Ovary (tissue), 9 donors: ENCODE data around the gene ABI1. TPM values are rescaled to one million over a fixed set of nuclear protein-coding genes. Genes with fewer than 3 reads are reported as not detected.

ENCODE experiments used
- DNase-seq, 5 donors: peaks; one replicate each; pipeline ENCODE4 v3.0.0-alpha.2; 2019 to 2020
- H3K27ac ChIP-seq, 2 donors: fragments of 200-600 bp; one replicate each; pipeline versions ENCODE4 v1.5.1 to v1.8.0; 2019 to 2022
- H3K27me3 ChIP-seq: fragments of 200-600 bp; one replicate; pipeline ENCODE4 v1.8.0; 2022
- H3K36me3 ChIP-seq: fragments of 200-600 bp; sonication (generic); one replicate; pipeline ENCODE4 v1.5.1; 2019
- H3K4me1 ChIP-seq: one replicate; pipeline ENCODE4 v1.8.1; 2013; ENCODE audit warnings: mild to moderate bottlenecking, moderate library complexity; ENCODE audit not compliant: insufficient read depth
- H3K4me3 ChIP-seq: fragments of 200-600 bp; sonication (generic); one replicate; pipeline ENCODE4 v1.5.1; 2017
- H3K9me3 ChIP-seq, 2 donors: fragments of 200-600 bp in 1 of 2; sonication (generic) in 1 of 2; one replicate each; pipeline versions ENCODE4 v1.5.1 to v1.8.1; 2013 to 2019; ENCODE audit warnings: mild to moderate bottlenecking in 1 of 2, moderate library complexity in 1 of 2
- EP300 ChIP-seq: sonication (generic); formaldehyde crosslinking; IDR thresholded peaks from one replicate; pipeline ENCODE4 v1.6.1; 2017; ENCODE audit warnings: antibody characterized with exemption
- POLR2A ChIP-seq: fragments of 450-650 bp; IDR thresholded peaks from one replicate; pipeline ENCODE4 v1.6.1; 2017; ENCODE audit warnings: antibody characterized with exemption, mild to moderate bottlenecking, moderate library complexity
- WGBS, 3 donors: extraction: QIAGEN DNeasy Blood & Tissue Kit in 1 of 3; methylation state at CpG; one replicate each; pipeline versions ENCODE4 v1.1.5 to v1.1.7; 2013 to 2017; 5-methylcytosine and 5-hydroxymethylcytosine counted together
- intact Hi-C, 4 donors: fragments of 100-400 bp; cut with DNase I; formaldehyde crosslinking; loops; one replicate each; pipeline versions ENCODE4 v1.11.0 to v1.15.1; 2022 to 2023
- polyA plus RNA-seq, 2 donors: library from polyadenylated mRNA; stranded (reverse); fragments of 200-250 nt in 1 of 2; fragments of 350-450 nt in 1 of 2; fragmentation: Illumina TruSeq in 1 of 2; extraction: RNeasy Lipid Tissue Mini Kit (QIAGEN cat#74804) in 1 of 2; gene quantifications; one replicate each; pipeline ENCODE4 v1.2.3, GENCODE V29; 2013 to 2014
- total RNA-seq, 7 donors: library from RNA; depleted of rRNA in 2 of 7; stranded (reverse); fragments of >200 nt in 2 of 7; fragmentation: NEBNext Ultra II Directional in 3 of 7; extraction: Animal tissue kit (Norgen Biotek cat#: 25700) in 3 of 7; gene quantifications; one replicate each; pipeline versions ENCODE4 v1.1.0 to v1.2.4, GENCODE V29; 2016 to 2023
- TF ChIP-seq, protein P1 (sequence below), 3 donors: fragments of 450-650 bp in 2 of 3; fragments of 200-600 bp in 1 of 3; IDR thresholded peaks; one replicate each; pipeline versions ENCODE4 v1.5.1 to v1.8.0; 2016 to 2022; ENCODE audit warnings: antibody characterized with exemption in 3 of 3, mild to moderate bottlenecking in 1 of 3
- donor health status: DM: no; HTN: no; CAD: no; lungs with moderate emphysema.
- donor health status: DM: no; HTN: no; CAD: no.
- donor health status: Bipolar disorder and iron deficiency.
- donor health status: DM: yes; HTN: yes; CAD: no.
- donor health status: DM: no; HTN: no; CAD: no.
- donor health status: DM: yes; HTN: yes; CAD: no.

Gene ABI1
- total and polyA plus RNA-seq, 9 donors = 29.8 to 51.7 (median 42.1) TPM

DNA sequence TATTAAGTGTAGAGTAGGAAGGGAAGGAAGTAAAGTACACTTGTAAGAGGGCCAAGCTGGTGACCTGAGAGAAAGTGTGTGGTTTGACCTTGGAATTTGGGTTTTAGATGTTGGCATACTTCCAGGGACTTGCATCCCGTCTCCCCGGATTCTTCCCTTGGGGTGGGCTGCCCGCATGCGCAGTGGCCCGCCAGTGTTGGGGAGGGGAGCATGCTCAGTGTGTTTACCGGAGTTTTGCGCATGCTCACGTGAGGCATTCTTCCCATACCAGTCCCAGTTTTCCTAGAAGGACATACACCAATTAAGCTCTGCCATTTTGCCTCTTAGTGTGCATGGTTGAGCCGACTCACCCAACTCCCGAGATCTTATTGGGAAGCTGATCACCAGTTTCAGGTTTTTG, 153.8 kb downstream of the ABI1 start:
- no peak overlapping the region for H3K27ac ChIP-seq
- H3K4me1 ChIP-seq = no peaks in the 10 kb centered on the region
- no peaks in the 10 kb centered on the region for H3K9me3 ChIP-seq
- H3K4me3 ChIP-seq = no peak overlapping the region
- WGBS, 3 donors = 83 to 85% (median 84%) methylated on average over 10 of the region's 10 CpGs
- intact Hi-C loops = no loop called here
- H3K27me3 ChIP-seq = no peaks in the 10 kb centered on the region
- H3K36me3 ChIP-seq = no peaks in the 10 kb centered on the region
- TF ChIP-seq EP300 = no peak
- no peak for DNase-seq

DNA sequence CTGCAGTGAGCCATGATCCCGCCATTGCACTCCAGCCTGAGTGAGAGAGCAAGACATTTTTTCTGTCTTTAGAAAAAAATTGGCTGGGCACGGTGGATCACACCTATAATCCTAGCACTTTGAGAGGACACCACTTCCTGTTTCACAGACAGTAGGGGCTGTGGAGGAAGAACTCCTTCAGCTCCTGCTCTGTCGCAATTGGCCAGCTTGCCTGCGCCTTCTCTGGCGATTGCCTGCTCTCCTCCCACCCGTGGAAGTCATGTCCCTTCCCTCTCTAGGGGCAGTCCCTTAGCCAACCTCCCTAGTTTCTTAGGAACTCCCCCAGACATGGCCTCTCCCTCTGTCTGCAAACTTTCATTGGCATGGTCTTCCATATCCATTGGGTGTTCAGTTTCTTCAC, 154.6 kb downstream of the ABI1 start:
- no peaks in the 10 kb centered on the region for H3K9me3 ChIP-seq
- H3K4me1 ChIP-seq = no peaks in the 10 kb centered on the region
- no peaks in the 10 kb centered on the region for H3K36me3 ChIP-seq
- H3K27me3 ChIP-seq = no peaks in the 10 kb centered on the region
- 83 to 91% (median 84%) methylated on average over 6 of the region's 6 CpGs for WGBS, 3 donors
- no peak overlapping the region for H3K4me3 ChIP-seq
- no peak overlapping the region for H3K27ac ChIP-seq
- DNase-seq = no peak
- intact Hi-C loops = no loop called here
- TF ChIP-seq, protein P1, sequence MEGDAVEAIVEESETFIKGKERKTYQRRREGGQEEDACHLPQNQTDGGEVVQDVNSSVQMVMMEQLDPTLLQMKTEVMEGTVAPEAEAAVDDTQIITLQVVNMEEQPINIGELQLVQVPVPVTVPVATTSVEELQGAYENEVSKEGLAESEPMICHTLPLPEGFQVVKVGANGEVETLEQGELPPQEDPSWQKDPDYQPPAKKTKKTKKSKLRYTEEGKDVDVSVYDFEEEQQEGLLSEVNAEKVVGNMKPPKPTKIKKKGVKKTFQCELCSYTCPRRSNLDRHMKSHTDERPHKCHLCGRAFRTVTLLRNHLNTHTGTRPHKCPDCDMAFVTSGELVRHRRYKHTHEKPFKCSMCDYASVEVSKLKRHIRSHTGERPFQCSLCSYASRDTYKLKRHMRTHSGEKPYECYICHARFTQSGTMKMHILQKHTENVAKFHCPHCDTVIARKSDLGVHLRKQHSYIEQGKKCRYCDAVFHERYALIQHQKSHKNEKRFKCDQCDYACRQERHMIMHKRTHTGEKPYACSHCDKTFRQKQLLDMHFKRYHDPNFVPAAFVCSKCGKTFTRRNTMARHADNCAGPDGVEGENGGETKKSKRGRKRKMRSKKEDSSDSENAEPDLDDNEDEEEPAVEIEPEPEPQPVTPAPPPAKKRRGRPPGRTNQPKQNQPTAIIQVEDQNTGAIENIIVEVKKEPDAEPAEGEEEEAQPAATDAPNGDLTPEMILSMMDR (IDR thresholded peaks at IDR 0.05) = no peak

DNA sequence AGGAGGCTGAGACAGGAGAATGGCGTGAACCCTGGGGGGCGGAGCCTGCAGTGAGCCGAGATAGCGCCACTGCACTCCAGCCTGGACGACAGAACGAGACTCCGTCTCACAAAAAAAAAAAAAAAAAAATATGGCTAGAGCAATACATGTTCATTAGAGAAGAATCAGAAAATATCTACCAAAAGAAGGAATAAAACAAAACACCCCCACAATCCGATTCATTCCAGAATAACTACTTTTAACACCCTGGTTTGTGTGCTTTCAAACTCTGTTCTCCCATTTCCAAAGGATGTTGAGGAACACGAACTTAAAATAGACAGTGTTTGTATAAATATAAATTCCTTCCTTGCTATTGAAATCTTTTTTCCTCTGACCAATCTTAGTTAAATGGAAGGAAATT, 156.8 kb downstream of the ABI1 start:
- H3K4me1 ChIP-seq = no peaks in the 10 kb centered on the region
- H3K9me3 ChIP-seq = no peaks in the 10 kb centered on the region
- WGBS, 3 donors = 59 to 81% (median 72%) methylated on average over 9 of the region's 9 CpGs
- no peak overlapping the region for H3K27ac ChIP-seq
- TF ChIP-seq, protein P1 (IDR thresholded peaks at IDR 0.05) = no peak
- TF ChIP-seq EP300 = no peak
- TF ChIP-seq POLR2A = no peak
- no peaks in the 10 kb centered on the region for H3K36me3 ChIP-seq
- DNase-seq = no peak
- no peak overlapping the region for H3K4me3 ChIP-seq
- intact Hi-C loops = no loop called here
- no peaks in the 10 kb centered on the region for H3K27me3 ChIP-seq

DNA sequence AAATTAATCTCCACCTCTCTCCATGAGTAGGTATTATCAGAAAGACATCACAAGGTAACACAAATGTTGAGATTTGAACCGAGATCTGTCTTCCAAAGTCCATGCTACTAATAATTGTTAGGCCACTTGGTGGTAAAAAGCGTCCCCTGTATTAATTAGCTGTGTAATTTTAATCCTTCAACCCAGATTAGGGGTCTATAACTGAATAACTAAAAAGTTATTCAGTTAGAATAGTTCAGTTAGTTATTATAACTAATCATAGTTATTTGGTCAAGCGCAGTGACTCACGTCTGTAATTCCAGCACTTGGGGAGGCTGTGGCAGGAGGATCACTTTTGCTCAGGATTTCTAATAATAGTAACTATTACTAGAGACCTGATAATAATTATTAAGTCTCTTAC, 157.7 kb downstream of the ABI1 start:
- Histone ChIP-seq H3K9me3 (no peaks in the 10 kb centered on the region), H3K27ac (no peak overlapping the region), H3K27me3 (no peaks in the 10 kb centered on the region), H3K36me3 (no peaks in the 10 kb centered on the region), H3K4me3 (no peak overlapping the region), H3K4me1 (peaks cover 2% of the 10 kb centered on the region)
- TF ChIP-seq, protein P1 (IDR thresholded peaks at IDR 0.05) = no peak
- TF ChIP-seq EP300 (no peak), POLR2A (no peak)
- intact Hi-C loops = no loop called here
- 83 to 97% (median 97%) methylated on average over 4 of the region's 4 CpGs for WGBS, 3 donors
- DNase-seq = no peak

DNA sequence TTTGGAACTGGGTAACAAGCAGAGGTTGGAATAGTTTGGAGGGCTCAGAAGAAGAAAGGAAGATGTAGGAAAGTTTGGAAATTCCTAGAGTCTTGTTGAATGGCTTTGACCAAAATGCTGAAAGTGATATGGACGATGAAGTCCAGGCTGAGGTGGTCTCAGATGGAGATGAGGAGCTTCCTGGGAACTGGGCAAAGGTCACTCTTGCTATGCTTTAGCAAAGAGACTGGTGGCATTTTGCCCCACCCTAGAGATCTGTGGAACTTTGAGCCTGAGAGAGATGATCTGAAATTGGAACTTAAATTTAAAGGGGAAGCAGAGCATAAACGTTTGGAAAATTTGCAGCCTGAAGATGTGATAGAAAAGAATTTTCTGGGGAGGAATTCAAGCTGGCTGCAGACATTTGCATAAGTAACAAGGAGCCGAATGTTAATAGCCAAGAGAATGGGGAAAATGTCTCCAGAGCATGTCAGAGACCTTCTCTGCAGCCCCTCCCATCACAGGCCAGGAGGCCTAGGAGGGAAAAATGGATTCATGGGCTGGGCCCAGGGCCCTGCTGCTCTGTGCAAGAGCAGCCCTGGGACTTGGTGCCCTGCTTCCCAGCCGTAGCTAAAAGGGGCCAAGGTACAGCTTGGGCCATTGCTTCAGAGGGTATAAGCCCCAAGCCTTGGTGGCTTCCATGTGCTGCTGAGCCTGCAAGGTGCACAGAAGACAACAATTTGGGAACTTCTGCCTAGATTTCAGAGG, 159.7 kb downstream of the ABI1 start:
- Histone ChIP-seq H3K9me3 (no peaks in the 10 kb centered on the region), H3K4me1 (peaks cover 2% of the 10 kb centered on the region), H3K27me3 (no peaks in the 10 kb centered on the region), H3K27ac (no peak overlapping the region), H3K4me3 (no peak overlapping the region), H3K36me3 (no peaks in the 10 kb centered on the region)
- intact Hi-C loops = no loop called here
- WGBS, 3 donors = 53 to 61% (median 59%) methylated on average over 4 of the region's 4 CpGs
- TF ChIP-seq POLR2A = no peak
- no peak for TF ChIP-seq EP300
- TF ChIP-seq, protein P1 (IDR thresholded peaks at IDR 0.05) = no peak
- DNase-seq = no peak
